GM21390 (cell line): ENCODE results near the gene KAZN.

Experiments
- ATAC-seq: cut with Tn5 transposase; IDR thresholded peaks from one replicate; pipeline ENCODE4 v1.9.1; 2021; ENCODE audit not compliant: unreplicated experiment

The KAZN gene

DNA sequence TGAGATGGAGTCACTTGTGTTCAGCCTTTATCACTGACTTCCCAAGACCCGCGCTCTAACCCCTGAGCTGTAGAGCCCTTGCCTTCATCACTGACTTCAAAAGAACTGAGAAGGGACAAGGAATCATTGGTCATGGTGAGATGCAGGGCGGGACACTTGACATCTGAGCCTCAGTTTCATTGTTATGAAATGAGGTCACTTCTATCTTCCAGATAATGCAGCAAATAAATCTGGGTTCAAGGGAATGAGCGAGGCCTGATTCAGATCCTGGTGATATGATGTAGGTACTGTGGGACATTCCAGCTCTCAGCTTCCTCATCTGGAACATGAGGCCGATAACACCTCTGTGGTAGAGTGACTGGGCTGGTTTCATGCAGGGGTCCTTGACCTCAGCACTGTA, 13.8 kb downstream of the KAZN start:
- ATAC-seq = no peak

DNA sequence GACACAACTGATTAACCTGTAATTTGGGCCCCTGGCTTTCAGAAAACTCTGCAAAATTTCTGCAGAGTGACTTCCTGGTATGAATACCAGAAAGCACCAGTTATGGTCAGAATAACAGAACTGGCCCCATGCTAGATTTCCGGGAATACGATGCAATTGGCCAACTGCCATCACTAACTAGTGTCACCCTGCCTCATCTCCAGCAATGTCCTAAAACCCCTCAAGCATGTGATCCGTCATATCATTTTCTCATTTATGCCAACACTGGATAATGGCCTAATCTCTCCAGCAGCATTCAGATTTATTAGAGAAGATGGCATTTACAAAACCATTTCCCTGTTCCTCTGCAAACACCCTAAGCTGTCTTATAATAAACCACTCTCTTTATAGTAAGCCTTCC, 15.4 kb downstream of the KAZN start:
- no peak for ATAC-seq

DNA sequence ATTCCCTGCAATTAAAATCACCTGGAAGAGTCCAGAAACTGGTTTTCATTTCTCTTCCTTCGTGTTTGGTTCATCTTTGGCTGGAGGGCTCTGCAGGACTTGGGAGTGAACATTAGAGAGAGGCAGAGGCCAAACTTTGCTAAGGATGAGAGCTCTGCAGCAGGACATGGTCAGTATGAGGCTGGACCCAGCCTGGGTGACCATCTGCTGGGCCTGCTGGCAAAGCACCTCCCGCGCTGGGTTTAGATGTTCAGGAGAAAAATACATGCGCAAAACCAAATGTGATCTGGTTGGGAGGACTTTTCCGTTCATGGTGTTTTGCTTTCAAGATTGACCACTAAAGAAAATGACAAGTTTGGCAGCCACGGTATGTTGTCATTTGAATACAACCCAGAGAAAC, 15.9 kb downstream of the KAZN start:
- ATAC-seq = no peak

DNA sequence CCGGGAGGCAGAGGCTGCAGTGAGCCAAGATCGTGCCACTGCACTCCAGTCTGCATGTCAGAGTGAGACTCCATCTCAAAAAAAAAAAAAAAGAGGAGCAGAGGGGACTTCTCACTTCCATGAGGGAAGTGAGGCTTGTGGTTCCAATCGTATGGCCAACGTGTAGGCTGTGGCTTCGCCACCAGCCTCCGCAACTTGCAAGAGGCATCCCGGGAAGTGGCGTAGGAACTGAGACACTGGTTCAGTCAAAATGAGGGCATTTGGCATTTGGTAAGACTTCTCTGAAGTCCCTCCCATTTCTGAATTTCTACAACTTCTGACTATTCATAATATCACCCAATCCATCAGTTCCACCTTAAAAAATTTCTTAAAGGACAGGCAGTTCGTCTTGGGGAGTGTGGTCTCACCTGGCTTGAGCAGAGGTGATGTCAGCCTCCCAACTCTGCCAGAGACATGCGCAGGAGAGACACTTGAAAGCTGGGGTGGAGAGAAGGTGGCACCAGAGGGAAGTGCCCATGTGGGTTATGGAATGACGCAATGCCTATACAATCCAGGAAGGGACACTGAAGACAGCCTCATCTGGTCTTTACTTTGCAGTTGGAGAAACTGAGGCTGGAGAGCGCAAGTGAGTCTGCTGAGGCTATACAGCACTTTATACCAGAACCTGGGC, 17.2 kb downstream of the KAZN start:
- ATAC-seq = no peak

DNA sequence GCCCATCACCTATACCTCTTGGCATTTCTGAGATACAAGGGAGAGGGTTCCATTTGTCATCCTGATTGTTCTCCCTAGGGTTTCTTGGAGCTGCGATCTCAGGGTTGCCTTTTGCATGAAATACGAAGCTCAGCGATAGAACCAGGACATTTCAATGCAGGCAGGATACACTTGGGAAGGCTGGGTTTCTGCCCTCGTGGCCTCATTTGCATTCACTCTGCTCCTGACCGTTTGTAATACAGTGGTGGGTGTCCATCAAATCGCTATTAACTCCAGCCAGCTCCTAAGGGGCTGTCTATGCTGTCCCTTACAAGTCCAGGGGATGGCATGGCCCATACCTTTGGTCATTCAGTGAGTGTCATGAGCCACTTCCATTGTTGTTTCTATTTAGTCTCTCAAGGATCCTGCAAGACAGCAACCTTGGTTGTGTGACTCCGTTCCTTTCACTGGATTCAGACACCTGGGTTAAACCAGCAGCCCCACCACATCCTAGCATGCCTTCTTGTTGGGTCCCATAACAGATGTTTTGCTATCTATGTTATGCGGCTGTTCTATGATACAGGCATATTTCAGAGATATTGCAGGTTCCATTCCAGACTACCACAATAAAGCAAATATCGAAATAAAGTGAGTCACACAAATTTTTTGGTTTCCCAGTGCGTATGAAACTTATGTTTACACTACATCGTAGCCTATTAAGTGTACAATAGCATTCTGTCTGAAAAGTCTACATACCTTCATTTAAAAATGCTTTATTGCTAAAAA, 18.3 kb downstream of the KAZN start:
- ATAC-seq = no peak

DNA sequence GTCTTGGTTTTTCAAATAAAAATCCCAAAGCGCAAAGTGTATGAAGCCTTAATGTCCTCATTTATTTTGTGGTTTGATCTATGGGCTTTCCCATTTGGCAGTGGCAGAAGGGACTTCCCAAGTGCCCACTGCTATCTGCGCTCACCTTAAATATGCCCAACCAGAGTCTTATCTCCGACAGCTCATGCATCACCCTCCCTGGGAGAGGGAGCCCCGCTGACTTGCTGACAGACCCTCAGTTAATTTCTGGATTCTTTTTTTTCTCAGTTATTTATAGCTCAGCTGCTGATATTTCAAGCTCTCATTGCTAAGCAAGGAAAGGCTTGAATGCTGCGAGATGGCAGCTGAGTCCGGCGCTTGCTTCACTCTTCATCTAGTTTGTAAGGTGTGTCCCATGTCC, 19.3 kb downstream of the KAZN start:
- ATAC-seq = no peak

DNA sequence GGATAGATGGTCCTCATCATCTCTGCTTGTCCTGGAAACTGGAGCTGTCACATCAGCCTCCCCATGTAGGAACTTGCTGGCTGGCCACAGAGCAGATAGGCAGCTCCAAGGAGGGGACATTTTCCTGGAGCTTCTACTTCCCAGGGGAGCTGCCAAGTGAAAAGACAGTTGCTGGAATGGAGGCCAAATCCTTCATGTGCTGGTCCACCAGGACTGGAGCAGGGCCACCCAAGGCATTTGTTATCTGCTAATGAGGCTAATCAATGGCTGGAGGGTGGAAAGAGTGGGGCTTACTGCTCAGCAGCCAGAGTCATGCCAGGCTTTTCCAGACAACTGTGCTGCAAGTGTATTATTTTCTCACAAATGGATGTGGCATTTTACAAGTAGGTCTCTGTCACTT, 22.5 kb downstream of the KAZN start:
- ATAC-seq = no peak

DNA sequence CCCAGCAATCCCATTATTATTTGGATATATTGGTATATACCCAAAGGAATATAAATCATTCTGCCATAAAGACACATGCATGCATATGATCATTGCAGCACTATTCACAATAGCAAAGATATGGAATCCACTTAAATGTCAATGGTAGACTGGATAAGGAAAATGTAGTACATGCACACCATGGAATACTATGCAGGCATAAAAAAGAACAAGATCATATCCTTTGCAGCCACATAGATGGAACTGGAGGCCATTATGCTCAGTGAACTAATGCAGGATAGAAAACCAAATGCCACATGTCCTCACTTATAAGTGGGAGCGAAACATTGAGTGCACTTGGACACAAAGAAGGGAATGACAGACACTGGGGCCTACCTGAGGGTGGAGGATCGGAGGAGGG, 24.6 kb downstream of the KAZN start:
- ATAC-seq = no peak

DNA sequence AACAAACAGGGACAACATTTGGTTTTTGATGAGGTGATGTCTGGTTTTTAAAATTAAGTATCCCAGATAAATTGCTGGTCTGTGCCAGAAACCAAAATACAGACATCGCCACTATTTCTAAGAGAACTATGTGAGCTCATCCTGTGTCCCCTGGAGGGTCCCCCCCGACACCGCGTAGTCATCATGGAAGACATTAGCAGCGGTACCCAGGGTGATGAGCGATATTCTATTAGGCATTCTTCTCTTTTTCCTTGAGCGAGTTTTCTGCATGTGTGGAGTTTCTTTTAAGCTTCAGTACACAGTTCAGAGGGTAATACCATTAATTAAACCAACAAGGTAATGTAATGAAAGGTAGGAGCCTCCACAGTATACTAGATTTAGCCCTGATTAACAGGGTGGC, 26.5 kb downstream of the KAZN start:
- no peak for ATAC-seq

DNA sequence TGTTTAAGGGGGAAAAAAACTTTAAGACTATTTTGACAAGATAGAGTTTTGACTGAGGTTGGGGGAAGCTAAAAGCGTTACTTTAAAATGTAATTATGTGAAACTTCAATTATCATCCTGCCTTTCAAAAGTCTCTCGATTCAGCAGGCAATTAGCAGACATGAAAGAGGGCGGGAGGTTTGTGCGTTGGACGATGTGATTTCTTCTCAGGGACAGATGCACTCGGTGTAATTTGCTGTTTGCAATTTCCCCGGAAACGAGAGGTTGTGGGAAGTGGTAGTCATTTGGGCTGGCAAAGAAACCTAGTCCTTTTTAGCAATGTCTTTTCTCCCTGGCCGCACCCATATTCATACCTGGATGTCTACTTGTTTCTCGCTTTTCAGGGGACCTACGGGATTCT, 27.1 kb downstream of the KAZN start:
- no peak for ATAC-seq

DNA sequence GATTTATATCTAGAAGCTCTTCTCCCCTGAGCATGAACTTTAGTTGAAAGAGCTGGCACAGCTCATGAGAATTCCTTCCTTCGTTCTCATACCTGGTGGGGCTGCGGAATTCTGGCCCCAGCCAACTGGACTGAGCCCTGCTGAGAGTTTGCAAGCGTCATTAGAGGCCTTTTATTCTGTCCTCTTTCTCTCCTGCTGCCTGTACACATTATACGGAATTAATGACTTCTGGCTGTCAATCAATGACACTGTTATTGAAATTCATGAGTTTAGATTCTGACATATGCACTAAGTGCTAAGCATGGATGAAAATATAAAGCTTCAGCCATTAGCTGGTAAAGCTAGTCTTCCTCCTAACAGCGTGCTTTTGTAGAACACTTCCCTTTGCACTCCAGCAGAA, 27.5 kb downstream of the KAZN start:
- ATAC-seq = no peak

DNA sequence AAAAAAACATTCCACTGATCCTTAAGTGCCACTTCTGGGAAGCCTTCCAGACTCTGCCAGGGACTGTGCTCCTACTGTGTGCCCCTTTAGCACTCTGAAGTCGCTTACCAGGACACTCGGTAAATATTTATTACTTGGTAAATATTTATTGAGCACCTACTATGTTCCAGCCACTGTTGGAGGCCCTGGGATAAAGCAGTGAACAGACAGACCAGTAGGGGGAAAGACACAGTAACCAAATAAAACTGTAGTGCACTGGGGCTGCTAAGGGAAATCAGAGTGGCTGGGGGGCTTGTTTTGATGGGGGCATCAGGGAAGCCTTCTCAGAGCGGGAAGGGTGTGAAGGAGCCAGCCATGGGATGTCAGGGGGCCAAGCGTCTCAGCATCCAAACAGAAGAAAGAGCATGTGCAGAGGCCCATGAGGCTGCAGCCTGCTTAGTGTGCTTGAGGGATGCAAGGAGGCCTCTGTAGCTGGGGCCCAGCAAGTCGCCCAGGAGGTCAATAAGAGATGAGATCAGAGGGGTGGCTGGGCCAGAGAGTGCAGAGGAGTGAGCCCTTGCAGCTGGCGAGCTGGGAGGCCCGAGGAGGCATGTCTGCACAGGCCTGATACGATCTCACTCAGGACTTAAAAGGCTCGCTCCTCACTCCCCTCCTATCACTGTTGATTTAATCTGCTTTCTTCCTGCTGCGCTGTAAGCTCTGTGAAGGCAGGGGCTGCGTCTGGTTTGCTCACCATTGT, 28.6 kb downstream of the KAZN start:
- no peak for ATAC-seq

DNA sequence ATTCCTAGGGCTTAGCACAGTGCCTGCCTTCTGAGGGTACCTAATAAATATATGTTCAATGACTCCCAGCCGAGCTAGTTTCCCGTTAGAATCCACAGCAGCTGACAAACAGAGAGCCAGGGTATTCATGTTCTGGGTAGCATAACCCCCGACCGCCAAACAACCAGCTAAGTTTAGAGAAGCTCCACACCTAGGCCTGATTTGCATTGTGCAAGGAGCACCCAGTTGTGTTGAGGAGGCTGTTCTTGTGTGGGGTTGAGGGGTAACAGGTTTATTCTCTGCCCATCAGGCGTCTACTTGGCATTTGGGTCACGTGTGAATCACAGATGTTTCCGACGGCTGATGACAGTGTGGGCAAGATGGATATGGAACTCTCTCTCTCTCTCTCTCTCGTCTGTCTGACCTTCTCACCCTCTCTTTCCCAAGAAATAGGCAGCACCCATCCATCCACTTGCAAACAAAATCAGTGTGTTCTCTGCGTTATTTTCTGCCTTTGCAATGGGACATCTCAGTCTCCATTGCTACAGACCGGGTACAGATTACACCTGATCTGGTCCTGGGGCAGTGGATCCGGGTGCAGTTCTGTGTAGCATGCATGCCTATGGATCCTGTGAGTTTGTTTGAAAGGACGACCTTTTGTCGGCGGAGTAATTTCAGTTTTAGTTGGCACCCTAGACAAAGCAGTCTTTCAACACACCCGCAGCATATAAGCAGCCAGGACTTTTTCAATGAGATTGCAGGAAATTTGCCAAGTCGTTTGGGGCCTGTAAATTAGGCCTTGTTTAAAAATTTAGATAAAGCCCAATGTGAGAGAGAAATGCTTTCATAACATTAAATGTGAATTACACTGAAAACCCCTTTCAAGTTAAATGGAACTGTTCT, 29.4 kb downstream of the KAZN start:
- no peak for ATAC-seq

DNA sequence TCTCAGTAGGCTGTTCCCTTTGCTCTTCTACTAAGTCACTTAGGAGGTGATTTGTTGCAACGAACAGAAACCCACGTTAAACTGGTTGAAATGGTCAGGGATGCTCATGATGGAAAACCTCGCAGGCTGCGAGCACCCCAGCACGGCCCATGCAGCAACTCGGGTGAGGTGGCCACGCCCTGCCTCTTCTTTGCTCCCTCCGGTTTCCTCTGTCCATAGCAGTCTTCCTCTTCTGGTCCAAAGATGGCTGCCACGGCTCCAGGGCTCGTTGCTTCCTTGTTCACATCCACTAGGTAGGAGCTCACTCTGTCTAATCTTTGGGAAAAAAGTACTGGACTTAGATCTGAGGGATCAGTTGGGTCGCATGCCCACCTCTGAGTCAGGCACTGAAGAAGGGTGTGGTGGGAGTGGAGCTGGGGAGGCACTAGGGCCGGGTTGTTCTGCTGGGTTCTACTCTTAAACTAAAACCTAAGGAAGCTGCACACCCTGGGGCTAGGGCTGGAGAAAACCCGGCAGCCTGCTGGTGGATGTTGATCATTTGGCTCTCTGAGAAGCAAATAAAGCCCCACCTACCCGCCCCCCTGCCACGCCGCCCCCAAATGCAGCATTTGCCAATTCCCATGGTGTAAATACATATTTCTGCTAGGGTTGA, 31.0 kb downstream of the KAZN start:
- ATAC-seq = no peak

DNA sequence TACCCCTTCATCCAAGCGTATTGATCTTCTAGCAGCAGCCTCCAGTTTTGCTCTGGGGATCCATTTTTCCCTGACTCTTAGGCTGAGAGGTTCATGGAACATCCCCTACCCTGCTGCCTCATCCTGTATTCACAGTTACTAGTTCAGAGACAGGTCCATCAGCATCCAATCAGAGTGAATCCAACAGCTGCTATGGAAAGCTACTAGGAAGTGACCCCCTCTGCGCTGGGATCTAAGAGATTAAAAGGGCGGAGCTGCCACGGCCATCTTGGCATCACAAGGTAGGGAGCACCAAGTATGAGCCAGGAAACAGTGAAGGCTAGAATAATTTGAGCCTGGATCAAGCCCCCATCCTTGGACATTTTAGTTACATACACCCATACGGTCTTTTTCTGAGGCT, 32.5 kb downstream of the KAZN start:
- no peak for ATAC-seq

DNA sequence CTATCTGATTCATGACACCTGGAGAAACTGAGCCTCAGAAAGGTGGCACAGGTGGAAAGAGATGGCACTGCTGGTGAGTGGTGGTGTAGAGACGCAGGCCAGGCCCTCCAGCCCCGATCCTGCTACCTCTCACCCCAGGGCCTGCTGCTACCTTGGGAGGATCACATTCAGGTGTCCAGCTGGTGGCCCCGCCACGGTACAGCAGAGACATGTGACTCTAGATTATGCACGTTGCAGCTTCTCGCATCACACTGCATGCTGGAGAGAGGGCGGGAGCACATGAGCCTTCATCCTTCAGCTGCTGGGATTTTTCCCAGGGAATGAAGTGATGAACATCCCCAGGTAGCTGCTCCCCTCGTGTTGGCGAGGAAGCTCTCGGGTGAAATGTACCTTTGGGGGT, 32.9 kb downstream of the KAZN start:
- no peak for ATAC-seq

DNA sequence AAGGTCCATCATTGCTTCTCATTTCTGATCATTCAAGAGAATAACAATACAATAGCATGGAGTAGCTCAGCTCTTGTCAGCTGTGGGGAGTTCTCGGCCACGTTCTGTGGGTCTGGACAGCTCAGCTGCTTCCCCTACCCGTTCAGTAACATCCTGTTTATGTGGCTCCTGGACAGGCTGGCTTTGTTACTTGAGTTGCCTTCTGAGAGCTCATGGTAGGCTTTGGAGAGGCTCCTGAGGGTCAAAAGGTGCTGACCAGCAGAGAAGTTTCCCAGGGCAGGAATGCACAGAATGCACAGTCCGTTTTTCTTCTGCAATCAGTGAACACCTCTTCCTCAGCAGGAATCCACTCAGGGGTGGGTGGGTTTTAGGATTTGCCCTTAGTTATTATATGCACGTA, 36.0 kb downstream of the KAZN start:
- no peak for ATAC-seq

DNA sequence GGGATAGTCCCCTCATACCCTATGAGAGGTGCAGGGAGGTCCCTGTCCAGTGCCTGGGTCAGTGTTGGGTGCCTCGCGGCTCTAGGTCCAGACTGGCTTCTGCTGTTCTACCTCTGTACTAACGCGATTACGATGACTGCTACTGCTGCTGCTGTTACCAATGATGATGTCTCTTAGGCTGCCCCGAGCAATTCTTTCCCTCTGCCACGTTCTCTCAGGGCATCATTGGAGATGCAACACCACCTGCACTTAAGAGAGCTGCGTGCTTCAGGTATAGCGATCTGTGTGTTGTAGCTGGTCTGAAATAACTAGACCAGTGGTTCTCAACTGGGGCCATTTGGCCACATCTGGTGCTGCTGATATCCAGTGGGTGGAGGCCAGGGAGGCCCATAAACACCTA, 36.9 kb downstream of the KAZN start:
- ATAC-seq = no peak

DNA sequence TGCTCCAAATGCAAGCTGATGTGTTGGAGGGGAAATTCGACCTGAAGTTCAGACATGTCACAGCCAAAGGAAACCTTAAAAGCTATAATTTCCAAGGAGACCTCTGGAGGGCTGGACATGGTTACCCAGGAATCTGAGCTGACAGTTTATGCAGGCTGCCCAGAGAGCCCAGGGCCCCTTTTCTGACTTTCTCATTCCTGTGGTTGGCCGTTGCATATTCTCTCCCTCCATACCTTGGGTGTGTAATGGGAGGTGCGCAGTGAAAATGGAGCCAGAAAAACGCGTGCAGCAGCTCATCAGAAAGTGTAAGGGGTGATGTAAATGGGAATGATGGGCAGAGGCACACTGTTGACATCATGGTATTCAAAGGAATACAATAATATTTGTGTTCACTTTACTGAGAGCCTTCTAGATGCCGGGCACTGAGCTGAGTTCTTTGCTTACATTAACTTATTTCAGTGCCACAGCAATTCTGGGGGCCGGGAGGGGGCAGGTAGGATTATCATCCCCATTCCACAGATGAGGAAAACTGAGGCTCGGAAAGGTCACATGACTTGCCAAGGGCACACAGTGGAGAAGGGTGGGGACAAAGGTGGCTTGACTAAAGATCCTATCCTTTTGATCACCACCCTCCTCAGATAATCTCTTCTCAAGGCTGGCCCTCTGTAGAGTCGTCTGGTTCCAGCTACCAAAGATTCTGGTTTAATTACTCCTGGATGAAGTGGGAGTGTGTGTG, 38.6 kb downstream of the KAZN start:
- ATAC-seq = no peak
